Transverse colon (tissue), 4 donors: ENCODE results near the gene ATE1. TPM values are rescaled to one million over a fixed set of nuclear protein-coding genes. Genes with fewer than 3 reads are reported as not detected.

Experiments used
- DNase-seq: peaks from one replicate; pipeline ENCODE4 v3.0.0-alpha.2; 2019
- H3K27ac ChIP-seq, 4 donors: fragments of 200-600 bp; sonication (generic); 2 replicates each; pipeline ENCODE4 v1.5.1; 2016 to 2018; ENCODE audit warnings: inconsistent platforms in 4 of 4
- H3K27me3 ChIP-seq: fragments of 200-600 bp; sonication (generic); 2 replicates; pipeline ENCODE4 v1.5.1; 2017; ENCODE audit warnings: inconsistent platforms
- H3K36me3 ChIP-seq, 4 donors: fragments of 200-600 bp; sonication (generic); 2 replicates each; pipeline ENCODE4 v1.5.1; 2017 to 2019; ENCODE audit warnings: inconsistent platforms in 4 of 4
- H3K4me1 ChIP-seq, 4 donors: fragments of 200-600 bp; sonication (generic); 2 replicates each; pipeline ENCODE4 v1.5.1; 2017 to 2020; ENCODE audit warnings: inconsistent platforms in 4 of 4
- H3K4me3 ChIP-seq, 4 donors: fragments of 200-600 bp; sonication (generic); 1 replicate in 1 of 4; 2 replicates in 3 of 4; pipeline versions ENCODE4 v1.5.1 to v1.6.1; 2017 to 2019; ENCODE audit warnings: inconsistent platforms in 4 of 4
- H3K9me3 ChIP-seq, 2 donors: fragments of 200-600 bp; sonication (generic); 2 replicates each; pipeline ENCODE4 v1.5.1; 2017 to 2019; ENCODE audit warnings: inconsistent platforms in 2 of 2
- CTCF ChIP-seq, 5 experiments: fragments of 200-600 bp in 3 of 5; fragments of 450-650 bp in 2 of 5; sonication (generic) in 3 of 5; IDR thresholded peaks; 1 replicate in 2 of 5; 2 replicates in 3 of 5; pipeline ENCODE4 v1.5.1; 2016 to 2017; ENCODE audit warnings: antibody characterized with exemption in 5 of 5, inconsistent platforms in 3 of 5, mild to moderate bottlenecking in 2 of 5, moderate library complexity in 1 of 5
- EP300 ChIP-seq: sonication (generic); formaldehyde crosslinking; IDR thresholded peaks from one replicate; pipeline ENCODE4 v1.6.1; 2017; ENCODE audit warnings: antibody characterized with exemption, low read depth
- POLR2A ChIP-seq: fragments of 450-650 bp; IDR thresholded peaks from one replicate; pipeline ENCODE4 v1.6.1; 2016; ENCODE audit warnings: antibody characterized with exemption, mild to moderate bottlenecking, moderate library complexity
- POLR2AphosphoS5 ChIP-seq, 3 donors: sonication (generic); formaldehyde crosslinking; IDR thresholded peaks; one replicate each; pipeline ENCODE4 v1.6.1; 2016; ENCODE audit warnings: antibody characterized with exemption in 3 of 3
- WGBS, 2 donors: methylation state at CpG; one replicate each; pipeline ENCODE4 v1.1.5; 2018; ENCODE audit warnings: low coverage in 1 of 2; 5-methylcytosine and 5-hydroxymethylcytosine counted together
- in situ Hi-C, 4 donors: fragments of 200-750 bp; cut with MboI; loops; one replicate each; pipeline versions ENCODE4 v1.15.0 to v1.15.1; 2017; ENCODE audit warnings: low sequenced_read_pairs in 3 of 4, low pct_ligation_motif_present in 1 of 4, low pct_unique_long_range_greater_than_20kb in 1 of 4
- intact Hi-C: fragments of 100-400 bp; cut with DNase I; formaldehyde crosslinking; loops from one replicate; pipeline ENCODE4 v1.15.1; 2023; ENCODE audit warnings: low total_unique reads
- total RNA-seq, 4 donors: library from RNA; depleted of rRNA; stranded (reverse); fragments of >200 nt; gene quantifications; one replicate each; pipeline ENCODE4 v1.1.0, GENCODE V29; 2016

Gene ATE1
- total RNA-seq, 4 donors from 2014 or later: 25.3 to 1,446 (median 31.4) TPM

GRCh38 chr10:121740069-121740468 is 187.8 kb downstream of the ATE1 start:
- intact Hi-C loops: no loop called here
- 75 to 85% methylated on average over 2 of the region's 2 CpGs for WGBS, 2 donors
- H3K4me3 ChIP-seq: no peak overlapping the region

GRCh38 chr10:121739114-121739513 is 188.7 kb downstream of the ATE1 start:
- 98% methylated on average over 4 of the region's 4 CpGs; no CpG with 5 or more reads in 1 of the 2 donors for WGBS, 2 donors
- Histone ChIP-seq H3K4me1 (peaks cover 0 to 3% (median 1%) of the 10 kb centered on the region in 4 donors), H3K9me3 (no peaks in the 10 kb centered on the region), H3K4me3 (no peak overlapping the region), H3K27ac (no peak overlapping the region), H3K27me3 (peaks cover 13% of the 10 kb centered on the region), H3K36me3 (peaks cover 0 to 17% (median 0%) of the 10 kb centered on the region in 4 donors)
- intact Hi-C loops: loop anchor here (2.0 to 10.0 kb wide), 2 partner anchors 114 to 794 kb away; no protein-coding TSS in a partner anchor
- no peak for TF ChIP-seq CTCF (IDR thresholded peaks at IDR 0.05)
- no peak for TF ChIP-seq POLR2A
- no peak for TF ChIP-seq EP300
- no peak for TF ChIP-seq POLR2AphosphoS5 (IDR thresholded peaks at IDR 0.05)
- no peak for DNase-seq
- in situ Hi-C loops: loop anchor here in 3 of 4 donors (5.0 to 10.0 kb wide), 3 partner anchors 794 to 804 kb away; no protein-coding TSS in a partner anchor

More at GRCh38 chr10:121740069-121740468, 187.8 kb downstream of the ATE1 start:
- Histone ChIP-seq H3K36me3 (peaks cover 0 to 17% (median 0%) of the 10 kb centered on the region in 4 donors), H3K27ac (no peak overlapping the region), H3K4me1 (no peaks in the 10 kb centered on the region), H3K9me3 (no peaks in the 10 kb centered on the region), H3K27me3 (peaks cover 8% of the 10 kb centered on the region)
- no peak for DNase-seq
- in situ Hi-C loops: no loop called here
- TF ChIP-seq POLR2A: no peak
- no peak for TF ChIP-seq CTCF (IDR thresholded peaks at IDR 0.05)
- TF ChIP-seq POLR2AphosphoS5 (IDR thresholded peaks at IDR 0.05): no peak
- TF ChIP-seq EP300: no peak

GRCh38 chr10:121736315-121737130 is 191.3 kb downstream of the ATE1 start:
- in situ Hi-C loops (loop anchor here in 3 of 4 donors (5.0 to 10.0 kb wide), 3 partner anchors 792 to 802 kb away; no protein-coding TSS in a partner anchor), intact Hi-C loops (loop anchor here (10.0 kb wide), 1 partner anchor 112 kb away; no protein-coding TSS in a partner anchor)
- H3K36me3 ChIP-seq: peaks cover 0 to 1% (median 0%) of the 10 kb centered on the region in 4 donors
- no peak for DNase-seq
- peaks cover 0 to 3% (median 1%) of the 10 kb centered on the region in 4 donors for H3K4me1 ChIP-seq
- no peak overlapping the region for H3K27ac ChIP-seq
- TF ChIP-seq CTCF (IDR thresholded peaks at IDR 0.05): no peak
- TF ChIP-seq POLR2A: no peak
- no peak for TF ChIP-seq POLR2AphosphoS5 (IDR thresholded peaks at IDR 0.05)
- TF ChIP-seq EP300: no peak
- no peaks in the 10 kb centered on the region for H3K9me3 ChIP-seq
- WGBS, 2 donors: 76% methylated on average over 12 to 13 of the region's 13 CpGs
- no peak overlapping the region for H3K4me3 ChIP-seq
- H3K27me3 ChIP-seq: peaks cover 13% of the 10 kb centered on the region

GRCh38 chr10:121735263-121735662 is 192.6 kb downstream of the ATE1 start:
- Histone ChIP-seq H3K36me3 (no peaks in the 10 kb centered on the region), H3K4me1 (peaks cover 0 to 3% (median 1%) of the 10 kb centered on the region in 4 donors), H3K27me3 (peaks cover 13% of the 10 kb centered on the region), H3K4me3 (no peak overlapping the region), H3K27ac (no peak overlapping the region), H3K9me3 (no peaks in the 10 kb centered on the region)
- WGBS, 2 donors: 67 to 73% methylated on average over 13 of the region's 13 CpGs
- no peak for TF ChIP-seq EP300
- TF ChIP-seq CTCF (IDR thresholded peaks at IDR 0.05): no peak
- TF ChIP-seq POLR2A: no peak
- no peak for TF ChIP-seq POLR2AphosphoS5 (IDR thresholded peaks at IDR 0.05)
- no peak for DNase-seq
- in situ Hi-C loops (loop anchor here in 3 of 4 donors (5.0 to 10.0 kb wide), 3 partner anchors 790 to 800 kb away; no protein-coding TSS in a partner anchor), intact Hi-C loops (loop anchor here (10.0 kb wide), 1 partner anchor 110 kb away; no protein-coding TSS in a partner anchor)
